Stimulated activated CD8-positive, alpha-beta memory T cell treated with anti-CD3 and anti-CD28 coated beads, Interleukin-2, amount 100 ng/mL, for 48 hours (primary cell): ENCODE data around the gene STXBP6.

Experiments
- DNase-seq, 2 donors: peaks; one replicate each; pipeline ENCODE4 v3.0.0-alpha.2; 2020; ENCODE audit warnings: low read depth in 2 of 2

Gene STXBP6

DNA sequence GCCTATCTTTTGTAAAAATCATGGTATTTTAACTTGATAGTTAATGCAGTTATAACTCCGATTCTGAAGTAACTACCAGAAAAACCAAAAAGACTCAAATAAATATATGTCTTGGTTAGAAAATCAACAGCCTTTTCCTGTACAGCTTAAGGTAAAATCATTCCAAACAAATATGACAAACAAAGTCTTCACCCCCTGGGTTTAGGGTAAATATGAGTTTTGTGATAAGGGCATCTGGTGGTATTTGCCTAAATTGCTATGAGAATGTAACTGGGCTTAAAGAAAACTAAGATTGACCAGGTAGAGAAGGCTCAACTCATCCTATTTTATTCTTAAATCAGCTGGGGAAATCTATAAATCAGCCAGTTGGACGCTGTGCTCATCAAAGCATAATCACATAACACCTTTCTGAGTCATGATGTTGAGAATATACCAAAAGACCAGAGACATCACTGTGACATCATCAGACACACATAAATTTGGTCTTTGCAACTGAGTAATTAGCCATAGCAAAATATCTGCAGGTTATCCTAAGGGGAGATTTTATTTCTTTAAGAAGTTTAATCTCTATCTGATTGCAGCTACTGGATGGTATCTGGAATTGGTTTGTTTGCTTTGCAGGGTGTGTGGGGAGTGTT lies 133.9 kb downstream of the STXBP6 start:
- no peak for DNase-seq

DNA sequence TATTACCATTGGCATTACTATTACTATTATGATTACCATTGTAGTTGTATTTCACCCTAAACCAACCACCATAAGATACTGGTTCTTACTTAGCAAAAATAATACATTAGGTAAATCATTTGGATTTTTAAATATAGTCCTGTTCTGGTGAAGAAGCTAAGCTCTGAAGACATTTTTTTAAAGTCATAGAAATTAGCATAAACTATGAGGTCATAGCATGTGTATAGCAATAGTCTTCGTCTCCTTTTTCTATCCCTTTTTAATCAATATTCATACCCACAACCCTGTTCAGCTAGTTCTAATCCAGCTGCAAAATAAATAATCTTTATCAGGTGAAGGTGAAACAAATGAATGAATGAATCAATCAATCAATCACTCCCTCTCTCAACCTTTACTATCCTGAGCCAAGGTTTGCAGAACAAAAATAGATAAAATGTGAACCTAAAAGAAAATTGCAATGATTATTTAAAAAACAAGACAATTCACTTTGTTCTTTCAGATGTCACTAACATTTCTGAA lies 134.5 kb downstream of the STXBP6 start:
- no peak for DNase-seq

DNA sequence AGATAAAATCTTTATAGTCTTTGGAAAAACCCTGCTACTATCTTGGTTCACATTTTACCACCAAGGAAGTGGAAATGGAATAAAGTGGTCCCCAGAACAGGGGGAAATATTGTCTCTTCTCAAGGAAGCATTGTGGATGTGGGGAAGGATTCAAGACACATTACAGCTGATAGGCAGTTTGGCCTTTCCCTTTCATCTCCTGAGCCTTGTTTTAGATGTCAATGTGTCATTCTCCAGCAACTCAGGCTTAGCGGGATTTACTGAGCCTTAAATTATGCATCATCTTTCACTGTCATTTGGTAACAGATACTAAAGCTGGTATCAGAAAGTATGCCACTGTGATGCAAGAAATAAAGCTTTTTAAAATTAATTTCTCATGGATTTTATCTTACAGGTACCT lies 136.2 kb downstream of the STXBP6 start:
- DNase-seq = no peak

DNA sequence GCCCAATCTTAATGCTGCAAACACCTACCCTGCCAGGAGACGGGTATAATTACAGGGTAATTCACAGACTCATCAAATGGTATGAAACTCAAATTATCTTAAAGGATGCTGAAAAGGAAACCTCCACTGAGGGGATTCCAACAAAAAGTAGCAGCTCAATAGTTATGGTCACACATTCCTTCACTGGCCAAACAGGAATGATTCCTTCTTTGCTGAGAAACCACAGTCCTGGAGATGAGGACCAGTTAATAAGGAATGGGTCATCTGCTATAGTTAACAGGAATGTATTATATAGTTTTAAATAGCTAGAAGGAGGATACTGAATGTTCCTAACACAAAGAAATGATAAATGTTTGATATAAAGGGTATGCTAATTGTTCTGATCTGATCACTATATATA lies 136.9 kb downstream of the STXBP6 start:
- DNase-seq = no peak

DNA sequence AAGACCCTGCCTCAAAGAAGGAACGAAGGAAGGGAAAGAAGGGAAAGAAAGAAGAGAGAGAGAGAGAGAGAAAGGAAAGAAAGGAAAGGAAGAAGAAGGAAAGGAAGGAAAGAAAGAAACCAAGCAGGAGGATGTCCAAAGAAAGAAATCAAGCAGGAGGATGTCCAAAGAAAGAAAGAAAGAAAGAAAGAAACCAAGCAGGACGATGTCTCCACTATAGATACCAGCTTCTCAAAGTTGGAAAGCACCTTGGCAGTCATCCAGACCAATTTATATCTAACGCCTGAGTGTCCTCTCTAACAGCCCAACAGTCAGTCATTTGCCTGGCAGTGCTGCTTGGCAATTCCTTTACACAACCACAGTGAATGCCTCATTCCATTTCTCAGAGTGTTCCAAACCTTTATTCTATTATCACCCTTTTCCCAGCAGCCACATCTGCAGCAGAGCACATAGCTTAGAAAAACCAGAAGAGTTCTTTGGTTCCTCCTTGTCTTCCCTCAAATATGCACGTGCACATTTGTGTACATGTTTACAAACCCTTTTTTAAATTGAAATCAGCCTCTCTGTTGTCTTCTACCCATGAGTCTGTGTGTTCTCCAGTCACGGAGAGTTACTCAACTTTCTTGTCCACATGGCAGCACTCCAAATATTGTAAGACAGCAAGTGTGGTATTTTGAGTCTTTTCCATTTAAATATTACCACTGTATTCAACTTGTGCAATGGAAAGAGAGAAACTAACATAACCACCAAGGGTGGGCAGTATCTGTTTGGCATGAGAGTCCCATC lies 138.4 kb downstream of the STXBP6 start:
- DNase-seq = no peak

DNA sequence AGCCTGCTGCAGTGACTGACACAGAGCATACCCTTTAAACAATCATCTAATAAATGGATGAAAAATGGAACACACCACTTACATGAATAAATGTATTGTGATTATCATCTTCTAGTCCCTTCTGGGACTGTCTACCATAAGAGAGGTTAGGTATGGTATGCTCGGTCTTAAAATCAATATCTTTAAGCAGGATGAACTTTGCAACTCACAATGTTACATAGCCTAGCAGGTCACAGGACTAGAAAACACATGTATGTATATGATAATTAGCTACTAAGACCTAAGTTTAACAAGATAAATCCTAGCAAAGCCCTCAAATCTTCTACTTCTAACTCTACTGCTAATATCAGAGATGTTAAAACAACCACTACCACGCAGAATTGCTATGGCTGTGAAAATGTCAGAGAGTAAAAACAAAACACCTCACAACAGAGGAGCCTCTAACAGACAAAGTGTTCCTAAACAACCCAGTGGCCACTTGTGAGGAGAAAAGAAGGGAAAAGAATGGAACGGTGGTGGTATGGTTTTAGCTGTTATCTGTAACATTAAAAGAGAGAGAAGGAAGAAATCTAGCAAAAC lies 139.4 kb downstream of the STXBP6 start:
- no peak for DNase-seq

DNA sequence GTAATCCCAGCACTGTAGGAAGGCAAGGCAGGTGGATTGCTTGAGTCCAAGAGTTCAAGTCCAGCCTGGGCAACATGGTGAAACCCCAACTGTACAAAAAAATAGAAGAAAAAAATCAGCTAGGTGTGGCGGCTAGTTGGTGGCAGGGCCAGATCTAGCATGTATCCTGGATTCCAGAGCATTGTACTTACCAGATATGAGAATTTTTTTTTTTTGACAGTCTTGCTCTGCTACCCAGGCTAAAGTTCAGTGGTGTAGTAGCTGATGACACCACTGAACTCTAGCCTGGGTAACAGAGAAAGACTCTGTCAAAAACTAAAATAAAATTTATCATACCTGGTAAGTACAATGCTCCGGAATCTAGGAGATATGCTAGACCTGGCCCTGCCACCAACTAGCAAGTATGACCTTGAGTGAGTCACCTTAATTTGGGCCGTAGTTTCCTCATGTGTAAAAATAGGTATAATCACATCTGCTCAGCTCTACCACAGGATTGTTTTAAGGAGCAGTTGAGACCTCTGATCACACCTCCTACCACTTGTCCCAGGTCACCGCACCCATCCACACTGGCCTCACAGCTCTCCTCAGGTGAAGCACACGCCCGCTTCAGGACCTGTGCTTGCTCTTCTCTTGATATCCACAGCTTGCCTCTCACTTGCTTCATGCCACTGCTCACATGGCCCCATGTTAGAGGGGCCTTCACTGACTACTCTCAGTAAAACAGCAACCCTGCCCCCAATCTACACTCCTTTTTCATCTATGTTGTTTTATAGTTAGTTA lies 140.2 kb downstream of the STXBP6 start:
- no peak for DNase-seq

DNA sequence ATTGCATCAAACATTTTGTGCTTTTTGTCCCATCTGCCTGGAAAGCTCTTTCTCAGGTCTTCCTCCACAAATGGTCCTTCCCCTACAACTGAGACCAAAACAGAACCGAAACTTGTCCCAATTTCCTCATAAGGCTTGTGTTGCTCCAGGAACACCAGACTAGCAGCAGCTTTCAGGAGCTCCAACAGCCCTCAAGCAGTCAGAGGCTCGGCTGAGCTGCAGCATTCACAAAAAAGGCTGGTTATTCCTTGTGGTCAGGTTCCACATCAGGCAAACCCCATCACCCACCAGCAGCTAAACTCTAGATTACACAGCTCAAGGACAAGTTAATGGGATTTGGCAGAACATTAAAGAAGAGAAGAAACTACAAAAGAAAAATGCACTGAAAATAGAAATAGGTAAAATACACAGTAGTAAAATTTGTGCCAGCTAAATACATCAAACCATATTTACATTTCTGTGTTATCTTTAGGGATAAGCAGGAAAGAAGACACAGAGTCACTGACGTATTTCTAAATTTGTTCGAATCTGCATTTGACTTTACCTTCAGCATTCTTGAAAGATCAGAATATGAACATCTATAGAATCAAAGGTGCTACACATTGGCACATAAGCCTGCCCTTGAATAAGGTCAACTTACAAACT lies 141.2 kb downstream of the STXBP6 start:
- DNase-seq = no peak

DNA sequence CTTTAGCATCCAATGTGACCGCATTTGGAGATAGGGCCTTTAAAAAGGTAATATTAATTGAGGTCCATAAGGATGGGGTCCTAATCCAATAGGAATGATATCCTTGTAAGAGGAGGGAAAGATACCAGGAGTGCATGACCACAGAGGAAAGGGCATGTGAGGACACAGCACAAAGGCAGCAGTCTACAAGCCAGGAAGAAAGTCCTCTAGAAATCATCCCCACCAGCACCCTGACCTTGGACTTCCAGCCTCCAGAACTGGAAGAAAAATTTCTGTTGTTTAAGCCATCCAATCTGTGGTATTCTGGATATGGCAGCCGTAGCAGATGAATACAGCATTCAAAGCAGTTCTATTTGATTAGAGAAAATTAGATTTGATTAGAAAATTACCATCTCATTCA lies 145.4 kb downstream of the STXBP6 start:
- DNase-seq = no peak

DNA sequence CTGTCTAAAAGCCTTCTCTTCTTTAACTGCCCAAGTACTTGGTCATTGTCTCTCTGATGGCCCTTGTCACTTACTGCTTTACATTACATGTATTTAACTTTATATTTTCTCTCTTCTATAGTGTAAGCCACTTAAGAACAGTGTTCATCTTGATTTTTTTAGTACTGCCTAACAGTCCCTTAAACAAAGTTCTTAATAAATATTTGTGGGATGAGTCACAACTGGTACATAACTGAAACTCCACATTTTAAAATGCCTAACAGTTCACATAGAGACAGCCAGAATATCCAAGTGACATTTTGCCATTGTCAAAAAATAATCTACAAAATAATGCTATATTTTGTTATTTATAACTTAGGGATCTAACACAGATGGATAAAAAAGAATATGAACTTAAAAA lies 146.6 kb downstream of the STXBP6 start:
- no peak for DNase-seq

DNA sequence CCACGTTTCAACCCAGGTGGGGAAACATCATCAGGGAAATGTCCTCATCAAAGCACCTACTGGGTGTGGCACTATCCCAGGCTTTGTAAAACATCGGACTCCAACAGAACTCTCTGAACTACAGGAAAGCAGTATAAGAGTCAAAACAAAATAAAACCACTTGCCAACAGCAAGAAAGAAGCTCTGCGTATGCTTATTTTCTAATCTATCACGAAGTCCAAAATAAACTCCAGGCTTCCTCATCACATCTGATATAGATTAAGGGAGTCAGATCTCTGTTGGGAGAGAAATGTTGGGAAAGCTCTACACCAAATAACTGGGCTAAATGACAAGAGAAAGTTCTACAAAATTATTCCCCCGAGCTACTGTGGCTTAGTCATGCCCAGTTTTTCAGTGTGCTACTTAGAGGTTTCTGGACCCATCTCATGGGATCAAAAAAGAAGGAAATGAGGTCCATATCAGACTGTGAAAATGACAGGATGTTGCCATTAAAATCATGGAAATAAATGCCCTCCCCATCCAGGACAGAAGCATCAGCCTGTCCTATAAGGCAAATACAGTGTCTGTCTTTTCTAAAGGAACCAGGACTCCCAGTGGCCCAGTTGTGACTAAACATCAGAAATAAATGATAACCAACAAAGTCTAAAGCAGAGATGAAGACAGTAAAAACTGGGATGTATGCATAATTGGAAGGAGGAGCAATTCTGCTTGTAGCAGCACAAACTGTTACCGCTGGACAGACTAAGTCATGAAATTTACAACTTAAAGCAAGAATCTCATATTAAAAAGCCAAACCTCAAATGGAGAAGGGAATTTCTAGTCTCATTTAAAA lies 149.5 kb downstream of the STXBP6 start:
- no peak for DNase-seq

DNA sequence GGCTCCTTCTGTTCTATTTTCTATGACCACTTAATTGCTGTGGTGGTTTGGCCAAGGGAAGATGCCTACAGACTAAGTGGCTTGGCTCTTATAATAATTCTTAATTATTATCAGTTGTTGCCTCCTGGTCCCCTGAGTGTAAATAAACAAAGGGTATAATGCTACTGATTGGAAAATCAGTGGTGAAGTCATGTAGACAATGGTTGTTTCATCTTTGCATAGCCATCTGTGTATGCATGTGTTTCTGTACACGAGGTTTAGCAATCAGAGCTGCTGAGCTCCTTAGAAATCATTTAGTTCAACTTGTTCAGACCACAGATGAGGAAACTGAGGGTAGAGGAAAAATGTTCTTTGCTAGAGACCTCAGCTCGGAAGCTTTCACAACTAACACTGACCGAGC lies 152.2 kb downstream of the STXBP6 start:
- no peak for DNase-seq

DNA sequence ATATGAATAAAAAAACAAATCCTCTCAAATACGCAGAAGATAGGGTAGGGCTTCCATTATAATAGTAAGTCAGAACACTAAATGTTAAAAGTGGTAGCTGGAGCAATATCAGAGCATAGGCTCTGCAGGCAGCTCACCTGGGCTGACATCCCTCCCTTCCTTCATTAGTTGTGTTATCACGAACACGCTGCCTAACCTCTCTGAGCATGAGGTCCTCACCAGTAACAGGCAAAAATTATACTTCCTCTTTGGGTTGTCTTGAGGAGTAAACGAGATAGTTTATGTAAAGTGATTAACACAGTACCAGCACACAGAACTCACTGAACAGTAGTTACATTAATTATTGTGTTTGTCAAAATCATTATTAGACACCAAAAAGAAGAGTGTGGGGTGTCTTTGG lies 154.3 kb downstream of the STXBP6 start:
- DNase-seq = no peak

DNA sequence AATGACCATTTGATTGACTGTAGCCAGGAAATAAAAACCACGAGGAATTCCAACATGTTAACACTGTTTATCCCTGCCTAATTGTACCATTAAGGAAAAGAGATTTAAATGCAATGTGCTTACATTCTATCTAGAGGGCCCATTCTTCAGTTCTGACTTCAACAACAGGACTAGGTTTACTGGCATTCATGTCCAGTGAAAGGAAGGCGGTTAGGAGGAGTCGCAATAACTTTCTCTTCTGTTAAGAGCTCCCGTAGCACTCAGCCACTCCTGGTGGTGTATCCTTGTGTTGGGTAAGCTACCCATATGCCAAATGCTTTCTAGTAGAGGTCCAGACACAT lies 154.7 kb downstream of the STXBP6 start:
- no peak for DNase-seq

DNA sequence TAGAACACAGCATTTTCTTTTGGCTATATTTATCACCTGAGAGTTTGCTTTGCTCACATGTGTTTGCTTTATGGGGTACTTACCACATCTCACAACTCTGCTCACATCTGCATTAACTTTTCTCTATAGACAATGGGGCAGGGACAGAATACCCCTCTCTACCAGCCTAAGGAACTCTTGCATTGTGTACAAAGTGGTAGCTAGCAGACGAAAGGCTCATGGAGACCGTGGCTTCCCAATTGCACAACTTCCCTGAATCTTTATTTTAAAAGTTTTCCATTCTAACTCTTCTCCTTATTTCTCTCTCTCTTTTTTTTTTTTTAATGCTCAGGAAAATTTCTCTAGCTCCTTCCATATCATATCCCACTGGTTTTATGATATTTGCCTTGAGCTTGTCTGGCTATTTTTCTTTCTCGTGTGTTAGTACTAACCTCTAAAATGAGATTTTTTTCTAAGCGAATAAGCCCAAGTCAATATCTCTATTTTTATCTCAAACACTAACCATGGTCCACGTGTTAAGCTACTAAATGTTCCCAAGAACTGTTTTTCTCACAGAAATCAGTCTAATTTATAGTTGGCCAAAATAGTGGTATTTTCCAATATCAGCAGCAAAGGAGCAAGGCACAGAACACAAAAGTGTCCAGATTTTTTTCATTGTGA lies 155.2 kb downstream of the STXBP6 start:
- no peak for DNase-seq

DNA sequence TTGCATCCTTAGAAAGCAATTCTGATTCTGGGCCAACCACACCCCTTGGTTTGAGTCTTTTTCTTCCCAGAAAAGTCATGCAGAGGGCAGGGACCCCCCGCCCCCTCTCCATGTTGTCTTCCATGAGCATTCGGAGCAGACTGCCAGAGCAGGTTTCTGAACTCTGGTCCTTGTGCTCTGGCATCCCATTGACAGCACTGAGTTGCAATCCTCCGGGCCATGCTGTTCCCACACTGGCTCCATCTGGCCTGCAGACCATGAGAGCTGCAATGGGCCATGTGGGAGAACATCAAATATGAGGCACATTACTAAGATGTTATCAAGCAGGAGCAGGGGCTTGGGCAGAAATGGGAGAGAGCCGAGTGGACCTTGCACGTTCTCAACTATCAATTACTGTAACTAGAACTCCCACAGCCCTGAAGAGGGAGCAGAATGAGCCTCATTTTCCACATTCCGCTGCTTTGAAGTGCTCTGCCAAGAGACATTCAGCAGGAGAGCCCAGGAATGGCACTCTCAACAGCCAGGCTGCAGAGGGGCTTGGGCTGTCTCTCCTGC lies 157.4 kb downstream of the STXBP6 start:
- no peak for DNase-seq

DNA sequence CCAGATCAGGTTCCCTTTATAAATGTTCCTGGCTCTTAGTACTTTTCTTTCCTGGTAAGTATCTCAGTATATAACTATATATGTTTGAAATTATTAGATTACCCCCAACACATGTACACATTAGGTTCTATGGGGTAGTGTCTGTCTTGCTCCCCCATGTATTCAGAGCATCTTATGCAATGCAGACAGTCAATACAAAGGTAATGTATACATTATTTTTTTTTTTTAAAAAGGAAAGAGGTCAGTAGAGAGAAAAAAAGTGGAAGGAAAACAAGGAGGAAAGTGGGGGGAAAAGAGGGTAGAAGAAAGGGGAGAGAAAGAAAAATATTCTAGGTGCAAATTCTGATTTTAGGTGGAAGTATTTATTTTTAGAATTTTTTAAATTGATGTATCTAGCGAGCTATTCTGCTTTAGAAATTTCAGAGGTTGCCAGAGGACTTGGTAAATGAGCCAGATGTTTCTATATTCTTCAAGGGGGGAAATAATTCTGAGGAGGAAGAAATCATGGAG lies 157.9 kb downstream of the STXBP6 start:
- DNase-seq = no peak

DNA sequence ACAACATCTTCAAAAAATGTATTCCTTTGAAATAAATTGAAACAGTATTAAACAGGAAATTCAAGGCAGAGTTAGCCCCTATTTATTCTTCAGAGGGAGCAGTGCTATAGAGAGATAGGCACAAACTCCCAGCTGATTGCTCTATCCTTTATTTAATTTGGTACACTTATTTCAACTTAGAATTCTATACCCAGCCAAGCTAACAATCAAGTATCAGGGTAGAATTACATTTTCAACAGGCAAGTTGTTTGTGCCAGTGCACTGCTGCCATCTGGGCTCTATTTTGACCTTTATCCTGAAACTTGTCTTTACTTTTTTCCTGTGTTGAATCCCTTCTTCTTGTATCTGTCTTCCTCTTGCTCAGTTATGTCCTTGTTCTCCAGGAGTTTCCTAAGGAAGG lies 159.2 kb downstream of the STXBP6 start:
- DNase-seq = no peak

DNA sequence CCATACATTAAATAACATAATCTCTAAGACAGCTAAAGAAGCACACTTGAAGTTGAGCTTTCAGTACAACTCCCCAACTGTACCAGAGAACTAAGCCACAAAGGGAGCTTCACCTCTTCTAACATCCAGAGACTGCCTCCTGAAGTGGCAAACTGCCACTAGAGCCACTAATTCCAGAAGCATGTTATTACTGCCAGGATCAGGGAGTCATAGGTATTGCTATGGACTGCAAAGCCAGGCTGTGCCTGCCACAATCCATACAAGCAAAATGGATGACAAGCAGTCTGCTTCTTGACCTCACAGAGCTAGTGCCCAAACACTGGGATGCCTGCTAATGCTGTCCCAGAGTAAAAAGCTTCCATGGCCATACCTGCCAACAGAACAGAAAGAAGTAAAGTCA lies 160.1 kb downstream of the STXBP6 start:
- no peak for DNase-seq

DNA sequence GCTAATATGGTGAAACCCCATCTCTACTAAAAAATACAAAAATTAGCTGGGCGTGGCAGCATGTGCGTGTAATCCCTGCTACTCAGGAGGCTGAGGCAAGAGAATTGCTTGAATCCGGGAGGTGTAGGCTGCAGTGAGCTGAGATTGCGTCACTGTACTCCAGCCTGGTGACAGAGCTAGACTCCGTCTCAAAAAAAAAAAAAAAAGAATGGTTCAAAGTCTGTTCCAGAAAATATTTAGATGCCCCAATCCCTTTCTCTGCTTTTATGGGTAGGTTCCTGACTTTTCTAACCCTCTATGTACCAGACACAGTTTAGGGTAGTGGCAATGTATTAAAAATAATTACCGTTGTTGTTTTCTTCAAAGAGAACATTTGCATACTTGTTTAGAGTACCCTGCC lies 161.4 kb downstream of the STXBP6 start:
- DNase-seq = no peak
